ENCODE data around the gene C22orf15.

DNA sequence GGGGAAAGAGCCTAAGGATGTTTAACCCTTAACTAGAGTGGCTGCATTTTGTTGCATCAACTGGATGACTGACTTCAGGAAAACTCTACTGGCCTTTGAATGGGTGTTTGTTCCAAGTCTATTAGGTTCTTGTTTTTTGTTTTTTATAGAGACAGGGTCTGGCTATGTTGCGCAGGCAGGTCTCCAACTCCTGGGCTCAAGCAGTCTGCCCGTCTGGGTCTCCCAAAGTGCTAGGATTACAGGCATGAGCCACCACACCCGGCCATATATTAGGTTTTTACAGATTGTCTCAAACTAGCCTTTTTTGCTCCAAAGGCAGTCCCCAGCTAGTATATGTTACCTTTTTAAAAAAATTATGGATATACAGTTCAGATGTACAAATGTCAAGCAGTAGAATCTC lies 25.1 kb downstream of the C22orf15 start:
- TF ChIP-seq, protein P1, sequence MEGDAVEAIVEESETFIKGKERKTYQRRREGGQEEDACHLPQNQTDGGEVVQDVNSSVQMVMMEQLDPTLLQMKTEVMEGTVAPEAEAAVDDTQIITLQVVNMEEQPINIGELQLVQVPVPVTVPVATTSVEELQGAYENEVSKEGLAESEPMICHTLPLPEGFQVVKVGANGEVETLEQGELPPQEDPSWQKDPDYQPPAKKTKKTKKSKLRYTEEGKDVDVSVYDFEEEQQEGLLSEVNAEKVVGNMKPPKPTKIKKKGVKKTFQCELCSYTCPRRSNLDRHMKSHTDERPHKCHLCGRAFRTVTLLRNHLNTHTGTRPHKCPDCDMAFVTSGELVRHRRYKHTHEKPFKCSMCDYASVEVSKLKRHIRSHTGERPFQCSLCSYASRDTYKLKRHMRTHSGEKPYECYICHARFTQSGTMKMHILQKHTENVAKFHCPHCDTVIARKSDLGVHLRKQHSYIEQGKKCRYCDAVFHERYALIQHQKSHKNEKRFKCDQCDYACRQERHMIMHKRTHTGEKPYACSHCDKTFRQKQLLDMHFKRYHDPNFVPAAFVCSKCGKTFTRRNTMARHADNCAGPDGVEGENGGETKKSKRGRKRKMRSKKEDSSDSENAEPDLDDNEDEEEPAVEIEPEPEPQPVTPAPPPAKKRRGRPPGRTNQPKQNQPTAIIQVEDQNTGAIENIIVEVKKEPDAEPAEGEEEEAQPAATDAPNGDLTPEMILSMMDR (IDR thresholded peaks at IDR 0.05) = no peak
- TF ChIP-seq NFYB (CRISPR knock-in tag; conservative IDR thresholded peaks at IDR 0.05; ENCODE audit: low read depth) = no peak
